ENCODE data around the gene UBE2E3.

DNA sequence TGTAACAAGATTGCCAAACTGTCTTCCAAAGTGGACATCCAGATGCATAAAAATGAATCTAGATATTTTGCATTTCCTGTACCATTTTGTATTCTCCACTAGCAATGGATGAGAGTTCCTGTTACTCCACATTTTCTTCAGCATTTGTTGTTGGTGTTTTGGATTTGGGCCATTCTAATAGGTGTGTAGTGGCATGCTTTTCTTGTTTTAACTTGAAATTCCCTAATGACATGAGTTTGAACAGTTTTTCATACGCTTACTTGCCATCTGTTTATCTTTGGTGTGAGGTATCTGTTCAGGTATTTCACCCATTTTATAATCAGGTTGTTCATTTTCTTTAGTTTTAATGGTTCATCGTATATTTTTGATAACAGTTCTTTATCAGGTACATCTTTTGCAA is 73.9 kb downstream of the UBE2E3 start:
- TF ChIP-seq, protein P1, sequence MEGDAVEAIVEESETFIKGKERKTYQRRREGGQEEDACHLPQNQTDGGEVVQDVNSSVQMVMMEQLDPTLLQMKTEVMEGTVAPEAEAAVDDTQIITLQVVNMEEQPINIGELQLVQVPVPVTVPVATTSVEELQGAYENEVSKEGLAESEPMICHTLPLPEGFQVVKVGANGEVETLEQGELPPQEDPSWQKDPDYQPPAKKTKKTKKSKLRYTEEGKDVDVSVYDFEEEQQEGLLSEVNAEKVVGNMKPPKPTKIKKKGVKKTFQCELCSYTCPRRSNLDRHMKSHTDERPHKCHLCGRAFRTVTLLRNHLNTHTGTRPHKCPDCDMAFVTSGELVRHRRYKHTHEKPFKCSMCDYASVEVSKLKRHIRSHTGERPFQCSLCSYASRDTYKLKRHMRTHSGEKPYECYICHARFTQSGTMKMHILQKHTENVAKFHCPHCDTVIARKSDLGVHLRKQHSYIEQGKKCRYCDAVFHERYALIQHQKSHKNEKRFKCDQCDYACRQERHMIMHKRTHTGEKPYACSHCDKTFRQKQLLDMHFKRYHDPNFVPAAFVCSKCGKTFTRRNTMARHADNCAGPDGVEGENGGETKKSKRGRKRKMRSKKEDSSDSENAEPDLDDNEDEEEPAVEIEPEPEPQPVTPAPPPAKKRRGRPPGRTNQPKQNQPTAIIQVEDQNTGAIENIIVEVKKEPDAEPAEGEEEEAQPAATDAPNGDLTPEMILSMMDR (IDR thresholded peaks at IDR 0.05), result no peak
- TF ChIP-seq POLR2AphosphoS5 (IDR thresholded peaks at IDR 0.05) (no peak), POLR2A (IDR thresholded peaks at IDR 0.05) (no peak)

All from prostate gland (tissue), 2 donors.